GM19239 (cell line): Measurements from ENCODE around the gene OSBPL3.
"Not testable (repeated sequence)": the region's sequence is repeated elsewhere in the genome, so short reads cannot be mapped to it uniquely, and the experiment has no call there.

Source experiments
- DNase-seq: peaks from one replicate; pipeline ENCODE4 v3.0.0; 2011; ENCODE audit warnings: low spot score; ENCODE audit not compliant: insufficient read length
- FAIRE-seq: peaks from 2 replicates; lab custom pipeline; 2011; peaks lifted over from hg19 to GRCh38; lab: Jason Lieb, UNC

OSBPL3 gene

GRCh38 chr7:24979863-24980533 is at the start of gene OSBPL3:
TSS of gene OSBPL3 (minus strand) at chr7:24980178. CDS start at chr7:24892472, 87,706 bp downstream.
- DNase-seq (peak; percentile 45), FAIRE-seq (peak; percentile 84)

- FAIRE-seq: no peak
- no peak for DNase-seq
Measured at GRCh38 chr7:25029075-25029474, 49.1 kb upstream of the OSBPL3 start.

- DNase-seq: no peak
- FAIRE-seq: peak; percentile 42
Measured at GRCh38 chr7:25028370-25029021, 48.5 kb upstream of the OSBPL3 start.

GRCh38 chr7:25026156-25026555 is 46.2 kb upstream of the OSBPL3 start:
- no peak for FAIRE-seq

GRCh38 chr7:25025218-25025671 is 45.3 kb upstream of the OSBPL3 start:
- DNase-seq (no peak), FAIRE-seq (no peak)

More at GRCh38 chr7:25026156-25026555, 46.2 kb upstream of the OSBPL3 start:
- DNase-seq: no peak

GRCh38 chr7:25024066-25024465 is 44.1 kb upstream of the OSBPL3 start:
- FAIRE-seq (no peak), DNase-seq (no peak)

- not testable (repeated sequence) for FAIRE-seq, DNase-seq
Measured at GRCh38 chr7:25017671-25018070, 37.7 kb upstream of the OSBPL3 start.

GRCh38 chr7:25014756-25015155 is 34.8 kb upstream of the OSBPL3 start:
- DNase-seq (no peak), FAIRE-seq (no peak)

- FAIRE-seq, DNase-seq: not testable (repeated sequence)
Measured at GRCh38 chr7:25012710-25013109, 32.7 kb upstream of the OSBPL3 start.

GRCh38 chr7:25012254-25012653 is 32.3 kb upstream of the OSBPL3 start:
- DNase-seq (no peak), FAIRE-seq (no peak)

GRCh38 chr7:25009257-25009656 is 29.3 kb upstream of the OSBPL3 start:
- no peak for FAIRE-seq
- DNase-seq: no peak

GRCh38 chr7:25007668-25008067 is 27.7 kb upstream of the OSBPL3 start:
- FAIRE-seq (no peak), DNase-seq (no peak)

GRCh38 chr7:25006276-25006675 is 26.3 kb upstream of the OSBPL3 start:
- DNase-seq (no peak), FAIRE-seq (no peak)

- FAIRE-seq (no peak), DNase-seq (no peak)
Measured at GRCh38 chr7:25005658-25006057, 25.7 kb upstream of the OSBPL3 start.

- DNase-seq (no peak), FAIRE-seq (no peak)
Measured at GRCh38 chr7:25002786-25003185, 22.8 kb upstream of the OSBPL3 start.

- no peak for DNase-seq
- no peak for FAIRE-seq
Measured at GRCh38 chr7:24995466-24995865, 15.5 kb upstream of the OSBPL3 start.

GRCh38 chr7:24992314-24992713 is 12.3 kb upstream of the OSBPL3 start:
- FAIRE-seq (no peak), DNase-seq (no peak)

GRCh38 chr7:24991353-24991752 is 11.4 kb upstream of the OSBPL3 start:
- no peak for DNase-seq
- peak; percentile 39 for FAIRE-seq

- DNase-seq: no peak
Measured at GRCh38 chr7:24987331-24987842, 7.4 kb upstream of the OSBPL3 start.

GRCh38 chr7:24982917-24983316 is 2.9 kb upstream of the OSBPL3 start:
- DNase-seq (no peak), FAIRE-seq (no peak)

More at GRCh38 chr7:24987331-24987842, 7.4 kb upstream of the OSBPL3 start:
- FAIRE-seq: no peak

- FAIRE-seq (peak; percentile 83), DNase-seq (peak; percentile 21)
Measured at GRCh38 chr7:24981171-24981951, 1.4 kb upstream of the OSBPL3 start.
